ENCODE results near the gene TLX2. TPM values are rescaled to one million over a fixed set of nuclear protein-coding genes. Genes with fewer than 3 reads are reported as not detected.
A peak's percentile ranks its signal among the peaks of the same experiment; 100 is the strongest.

The TLX2 gene
- total and polyA plus RNA-seq, 5 experiments from 2014 or later: not detected

DNA sequence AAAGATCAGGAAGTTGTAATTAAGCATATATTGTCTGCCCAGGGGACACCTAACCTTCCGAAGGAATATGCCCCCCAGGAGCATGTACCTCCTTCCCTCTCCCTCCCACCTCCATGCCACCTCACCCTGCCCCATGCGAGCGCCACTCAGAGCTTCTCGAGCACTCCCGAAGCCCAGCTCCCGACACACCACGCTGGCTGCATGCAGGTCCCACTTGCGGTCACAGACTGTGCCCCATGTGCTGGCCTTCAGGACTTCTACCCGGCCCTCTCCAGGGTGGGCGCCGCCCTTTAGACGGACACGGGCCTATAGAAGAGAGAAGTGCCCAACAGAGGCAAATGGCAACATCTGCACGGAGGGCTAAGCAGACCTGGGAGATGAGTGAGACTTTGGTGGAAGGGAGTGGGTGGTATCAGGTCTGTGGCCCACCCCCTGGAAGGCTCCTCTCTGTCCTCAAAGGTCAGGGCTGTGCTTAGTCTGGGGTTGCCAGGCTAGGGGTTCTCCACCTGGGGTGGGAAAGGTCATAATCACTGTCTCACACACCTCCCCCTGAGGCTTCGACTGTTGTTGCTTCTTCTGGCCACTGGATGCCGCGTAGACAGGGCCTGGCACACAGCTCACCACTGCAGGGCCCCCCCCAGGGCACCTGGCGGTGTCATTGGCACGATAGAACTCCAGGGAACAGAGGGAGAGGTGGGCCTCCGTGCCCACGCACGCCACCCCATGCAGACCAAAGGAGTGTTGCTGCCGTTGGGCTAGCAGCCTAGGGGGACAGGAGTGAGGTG is 22.1 kb downstream of the TLX2 start:
- peaks cover 0 to 10% (median 3%) of the 10 kb centered on the region in 3 donors for H3K36me3 Mint-ChIP-seq
- H3K4me1 Mint-ChIP-seq: peaks cover 11 to 18% (median 15%) of the 10 kb centered on the region in 4 donors
- ATAC-seq: no peak
- no peak overlapping the region for H3K4me3 Mint-ChIP-seq
- H3K27ac Mint-ChIP-seq: no peak overlapping the region
- no peaks in the 10 kb centered on the region for H3K9me3 Mint-ChIP-seq
- no peak for DNase-seq
- H3K27me3 Mint-ChIP-seq: peaks cover 7 to 27% (median 12%) of the 10 kb centered on the region in 5 donors
- POLR2A ChIA-PET: interaction anchor here (1.5 kb wide), 1 partner anchor 13 kb away, joined by 3 read pairs; no protein-coding TSS in a partner anchor

DNA sequence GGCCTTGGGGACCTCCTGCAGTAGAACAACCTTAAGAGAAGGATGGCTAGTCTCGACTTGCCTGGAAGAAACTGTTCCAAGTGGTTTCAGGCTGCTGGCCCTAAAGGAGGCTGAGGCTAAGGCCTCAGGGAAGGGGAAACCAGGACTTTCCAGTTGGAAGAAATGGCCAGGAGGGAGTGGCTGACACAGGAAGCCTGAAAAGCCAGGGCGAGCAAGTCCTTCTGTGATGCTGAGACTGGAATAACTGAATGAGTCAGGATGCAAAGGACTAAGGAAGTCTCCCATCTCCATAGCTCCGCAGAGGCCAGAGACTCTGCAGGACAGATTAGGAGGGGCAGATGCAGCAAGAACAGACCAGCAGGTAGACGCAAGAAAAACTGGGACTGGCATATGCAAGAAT is 22.9 kb downstream of the TLX2 start:
- no peak for ATAC-seq
- POLR2A ChIA-PET: no interaction called here

DNA sequence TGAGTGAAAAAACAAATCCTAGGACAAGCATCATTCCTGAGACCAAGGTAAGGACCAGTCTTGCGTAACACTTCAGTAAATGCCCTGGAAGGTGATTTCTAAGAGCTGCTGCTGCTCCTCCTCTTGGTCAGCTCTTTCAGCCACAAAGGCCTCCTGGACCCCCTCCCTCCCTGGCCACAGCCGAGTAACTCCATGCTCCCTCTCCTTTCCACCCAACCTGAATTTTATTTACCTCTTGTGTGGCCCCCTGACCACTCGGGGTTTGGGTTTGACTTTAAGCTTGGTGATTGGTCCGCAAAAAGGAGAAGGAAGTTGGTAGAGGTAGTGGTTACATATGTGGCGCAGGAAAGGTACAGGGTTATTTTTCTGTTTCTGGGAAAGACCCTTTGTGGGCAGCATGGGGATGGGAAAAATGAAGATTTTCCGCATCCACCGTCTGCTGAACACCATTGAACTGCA is 24.7 kb downstream of the TLX2 start:
- Mint-ChIP-seq H3K4me1 (peaks cover 0 to 8% (median 3%) of the 10 kb centered on the region in 4 donors), H3K9me3 (no peaks in the 10 kb centered on the region), H3K4me3 (peak overlapping the region in 1 of 10 donors; percentile 52), H3K27me3 (peaks cover 16 to 42% (median 22%) of the 10 kb centered on the region in 5 donors), H3K36me3 (peaks cover 0 to 2% (median 2%) of the 10 kb centered on the region in 3 donors), H3K27ac (no peak overlapping the region)
- ATAC-seq: no peak
- POLR2A ChIA-PET: interaction anchor here (0.6 to 1.2 kb wide), 3 partner anchors 9 to 81 kb away, joined by 3 to 4 read pairs (median 3); partner anchors contain the start of genes AUP1, HTRA2 and WBP1
- DNase-seq: no peak

More for the DNA sequence above, 22.9 kb downstream of the TLX2 start:
- no peak for DNase-seq
- Mint-ChIP-seq H3K4me3 (no peak overlapping the region), H3K27me3 (peaks cover 7 to 31% (median 13%) of the 10 kb centered on the region in 5 donors), H3K36me3 (peaks cover 0 to 8% (median 3%) of the 10 kb centered on the region in 3 donors), H3K4me1 (peaks cover 4 to 10% (median 8%) of the 10 kb centered on the region in 4 donors), H3K27ac (no peak overlapping the region), H3K9me3 (no peaks in the 10 kb centered on the region)

DNA sequence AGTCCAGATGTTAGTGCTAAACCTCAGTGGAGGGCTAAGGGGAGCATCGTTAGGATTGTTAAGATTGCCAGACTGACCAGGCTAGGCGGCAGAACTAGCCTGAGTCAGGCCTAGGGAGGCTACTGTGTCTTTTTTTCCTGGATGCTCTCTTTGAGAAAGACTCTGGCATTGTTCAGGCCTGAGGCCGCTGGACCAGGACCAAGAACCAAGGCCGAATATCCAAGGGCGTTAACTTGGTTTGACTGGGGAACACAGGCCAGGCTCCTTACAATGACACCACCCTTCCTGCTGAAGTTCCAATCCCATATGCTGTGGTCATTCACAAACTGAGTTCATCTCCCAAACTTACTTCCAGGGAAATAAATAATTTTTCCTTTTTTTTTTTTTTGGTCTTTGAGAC is 26.0 kb downstream of the TLX2 start:
- Mint-ChIP-seq H3K27ac (no peak overlapping the region), H3K4me1 (peaks cover 0 to 8% (median 3%) of the 10 kb centered on the region in 4 donors), H3K27me3 (peaks cover 19 to 44% (median 22%) of the 10 kb centered on the region in 5 donors), H3K9me3 (no peaks in the 10 kb centered on the region), H3K4me3 (no peak overlapping the region), H3K36me3 (peaks cover 0 to 2% (median 2%) of the 10 kb centered on the region in 3 donors)
- DNase-seq: no peak
- no peak for ATAC-seq
- POLR2A ChIA-PET: interaction anchor here (1.1 kb wide), 1 partner anchor 9 kb away, joined by 3 read pairs; no protein-coding TSS in a partner anchor

DNA sequence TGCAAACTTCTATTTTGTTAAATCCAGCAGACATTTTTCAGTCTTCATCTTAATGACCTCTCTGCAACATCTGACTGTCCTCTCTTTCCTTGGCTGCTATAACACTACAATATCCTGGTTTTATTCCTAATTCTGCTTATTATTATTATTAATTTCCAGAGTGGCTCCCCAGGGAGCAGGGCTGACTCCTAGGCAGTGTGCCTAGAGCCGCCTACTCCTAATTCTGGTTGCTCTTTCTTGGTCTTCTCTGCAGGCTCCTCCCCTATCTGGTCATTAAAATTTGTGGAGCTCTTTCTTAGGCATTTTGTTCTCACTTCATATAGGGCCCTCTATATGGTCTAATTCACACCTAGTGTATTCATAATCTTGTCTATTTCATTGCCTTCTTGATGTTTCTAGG is 28.7 kb downstream of the TLX2 start:
- Mint-ChIP-seq H3K4me1 (peaks cover 0 to 10% (median 1%) of the 10 kb centered on the region in 4 donors), H3K27me3 (peaks cover 30 to 67% (median 33%) of the 10 kb centered on the region in 5 donors), H3K9me3 (no peaks in the 10 kb centered on the region), H3K4me3 (no peak overlapping the region), H3K27ac (no peak overlapping the region), H3K36me3 (peaks cover 0 to 2% (median 2%) of the 10 kb centered on the region in 3 donors)
- POLR2A ChIA-PET: interaction anchor here (1.9 kb wide), 1 partner anchor 14 kb away, joined by 7 read pairs; the partner anchor contains the start of genes AUP1 and HTRA2
- ATAC-seq (no peak), DNase-seq (no peak)

DNA sequence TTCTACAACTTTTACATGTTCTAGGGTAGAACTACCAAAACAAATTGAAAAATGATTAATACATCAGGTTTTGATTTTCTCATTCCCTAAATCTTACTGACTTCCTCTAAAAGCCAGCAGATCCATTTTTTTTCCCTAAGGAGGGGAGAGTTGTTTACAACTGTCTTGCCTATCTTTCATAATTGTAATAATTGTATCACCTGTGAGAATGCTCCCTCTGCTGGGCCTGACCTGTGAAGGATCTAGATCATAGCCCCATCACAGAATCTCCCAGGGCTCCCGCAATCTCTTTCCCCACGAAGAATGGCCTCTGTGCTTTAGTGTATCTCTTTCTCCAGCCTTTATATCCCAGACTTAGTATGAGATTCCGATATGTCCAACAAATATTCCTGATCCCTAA is 30.4 kb downstream of the TLX2 start:
- Mint-ChIP-seq H3K36me3 (peaks cover 2 to 4% (median 2%) of the 10 kb centered on the region in 3 donors), H3K4me1 (peaks cover 0 to 11% (median 11%) of the 10 kb centered on the region in 4 donors), H3K27me3 (peaks cover 33 to 69% (median 36%) of the 10 kb centered on the region in 5 donors), H3K4me3 (no peak overlapping the region), H3K9me3 (no peaks in the 10 kb centered on the region), H3K27ac (peak overlapping the region in 1 of 10 donors; percentile 23)
- DNase-seq (no peak), ATAC-seq (no peak)
- POLR2A ChIA-PET: no interaction called here

DNA sequence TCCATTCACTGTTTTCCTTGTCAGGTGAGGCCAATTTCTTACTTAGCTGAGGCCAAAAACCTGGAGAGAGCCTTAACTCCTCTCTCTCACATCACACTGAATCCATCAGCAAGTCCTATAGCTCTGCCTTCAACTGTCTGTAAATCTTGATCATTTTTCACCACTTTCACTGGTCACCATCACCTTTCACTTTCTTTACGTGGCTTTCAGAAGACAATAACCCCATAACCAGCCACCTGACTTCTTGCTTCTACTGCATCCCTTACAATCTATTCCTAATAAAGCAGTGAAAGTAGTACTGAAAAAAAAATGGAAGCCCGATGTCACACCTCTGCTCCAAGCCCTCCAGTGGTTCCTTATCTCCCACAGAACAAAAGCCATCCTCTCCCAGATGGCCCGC is 31.8 kb downstream of the TLX2 start:
- ATAC-seq (no peak), DNase-seq (no peak)
- POLR2A ChIA-PET: interaction anchor here (1.0 kb wide), 1 partner anchor 24 kb away, joined by 3 read pairs; no protein-coding TSS in a partner anchor
- Mint-ChIP-seq H3K9me3 (no peaks in the 10 kb centered on the region), H3K36me3 (peaks cover 0 to 4% (median 2%) of the 10 kb centered on the region in 3 donors), H3K27me3 (peaks cover 38 to 80% (median 46%) of the 10 kb centered on the region in 5 donors), H3K4me3 (no peak overlapping the region), H3K4me1 (peaks cover 0 to 13% (median 12%) of the 10 kb centered on the region in 4 donors), H3K27ac (no peak overlapping the region)

DNA sequence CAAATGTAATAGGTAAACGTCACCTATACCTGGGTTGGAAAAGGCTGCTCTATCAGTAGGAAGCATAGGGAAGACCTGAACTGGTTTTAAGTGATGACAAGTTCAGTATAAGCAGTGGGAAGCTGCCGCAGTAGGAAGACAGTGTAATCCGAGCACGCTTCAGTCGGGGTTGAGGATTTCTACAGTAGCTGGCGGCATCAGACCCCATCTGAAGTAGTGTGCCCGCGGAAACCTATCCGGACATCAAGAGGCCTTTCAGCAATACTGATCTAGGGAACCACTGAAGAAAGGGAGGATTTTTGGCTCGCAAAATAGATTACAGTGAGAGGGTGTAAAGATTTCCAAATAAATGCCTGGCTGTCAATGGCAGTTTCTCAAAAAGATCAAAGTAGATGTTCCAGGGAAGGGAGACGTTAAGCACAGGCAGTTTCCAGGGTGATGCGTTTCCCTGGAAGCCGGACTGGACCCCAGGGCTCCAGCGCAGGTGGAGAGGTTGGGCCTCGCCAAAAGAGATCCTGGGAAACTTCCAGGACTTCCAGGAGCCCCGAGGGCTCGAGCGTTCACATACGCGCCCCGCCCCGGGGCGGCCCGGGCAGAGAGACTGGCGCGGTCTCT is 34.1 kb downstream of the TLX2 start:
- no peak for DNase-seq
- Mint-ChIP-seq H3K9me3 (no peaks in the 10 kb centered on the region), H3K27ac (peak overlapping the region in 1 of 10 donors; percentile 34), H3K27me3 (peaks cover 35 to 86% (median 48%) of the 10 kb centered on the region in 5 donors), H3K36me3 (peaks cover 0 to 4% (median 0%) of the 10 kb centered on the region in 3 donors), H3K4me3 (peak overlapping the region; percentile 22 to 83 (median 75)), H3K4me1 (peaks cover 4 to 17% (median 13%) of the 10 kb centered on the region in 4 donors)
- POLR2A ChIA-PET: no interaction called here
- no peak for ATAC-seq

DNA sequence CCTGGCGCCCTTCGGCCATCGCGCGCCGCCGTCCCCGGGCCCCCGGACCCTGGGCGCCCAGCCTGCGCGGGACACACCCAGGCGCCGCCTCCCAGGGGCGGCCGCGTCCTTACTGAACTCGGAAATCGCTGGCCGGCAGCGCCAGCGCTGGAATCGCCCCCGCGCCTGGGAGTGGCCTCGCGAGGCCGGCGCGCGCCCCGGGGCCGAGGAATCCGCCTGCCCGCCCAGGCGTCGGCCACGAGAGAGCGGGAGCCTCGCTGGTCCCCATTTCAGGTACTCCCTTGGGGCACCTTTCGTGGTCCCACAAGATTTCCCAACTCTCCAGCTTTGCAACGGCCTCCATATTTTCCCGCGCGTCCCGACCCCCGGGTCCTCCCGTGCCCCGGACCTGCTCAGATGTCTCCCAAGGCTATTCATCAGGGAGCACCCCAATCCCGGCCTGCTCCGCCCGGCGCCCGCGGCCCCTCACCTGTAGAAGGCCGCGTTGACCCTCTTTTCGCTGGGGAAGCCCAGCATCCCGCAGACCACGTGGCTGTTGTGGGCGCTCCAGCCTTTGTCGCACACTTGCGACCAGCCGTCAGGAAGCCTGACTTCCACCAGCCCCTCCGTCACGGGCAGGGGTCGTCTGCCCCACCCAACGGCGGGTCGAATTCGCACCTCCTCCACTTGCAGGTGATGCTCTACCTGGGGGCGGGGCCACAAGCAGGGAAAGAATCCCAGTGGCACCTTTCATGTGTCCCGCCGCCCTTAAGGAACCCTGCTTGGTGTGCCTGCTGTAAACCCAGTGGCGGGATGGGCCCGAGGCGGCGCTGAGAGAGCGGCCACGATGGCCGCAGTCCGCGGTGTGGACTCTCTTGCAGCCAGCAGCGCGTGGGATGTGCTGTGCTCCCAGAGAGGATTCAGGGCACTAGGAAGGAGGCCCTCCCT is 34.9 kb downstream of the TLX2 start:
- POLR2A ChIA-PET: interaction anchor here (1.3 kb wide), 1 partner anchor 13 kb away, joined by 3 read pairs; no protein-coding TSS in a partner anchor
- ATAC-seq: peak; percentile 30 to 70
- no peak overlapping the region for H3K27ac Mint-ChIP-seq
- DNase-seq: no peak
- no peaks in the 10 kb centered on the region for H3K9me3 Mint-ChIP-seq
- peak overlapping the region; percentile 29 to 78 (median 56) for H3K4me3 Mint-ChIP-seq
- H3K4me1 Mint-ChIP-seq: peaks cover 6 to 19% (median 14%) of the 10 kb centered on the region in 4 donors
- H3K36me3 Mint-ChIP-seq: peaks cover 0 to 4% (median 0%) of the 10 kb centered on the region in 3 donors
- peaks cover 34 to 84% (median 48%) of the 10 kb centered on the region in 5 donors for H3K27me3 Mint-ChIP-seq

DNA sequence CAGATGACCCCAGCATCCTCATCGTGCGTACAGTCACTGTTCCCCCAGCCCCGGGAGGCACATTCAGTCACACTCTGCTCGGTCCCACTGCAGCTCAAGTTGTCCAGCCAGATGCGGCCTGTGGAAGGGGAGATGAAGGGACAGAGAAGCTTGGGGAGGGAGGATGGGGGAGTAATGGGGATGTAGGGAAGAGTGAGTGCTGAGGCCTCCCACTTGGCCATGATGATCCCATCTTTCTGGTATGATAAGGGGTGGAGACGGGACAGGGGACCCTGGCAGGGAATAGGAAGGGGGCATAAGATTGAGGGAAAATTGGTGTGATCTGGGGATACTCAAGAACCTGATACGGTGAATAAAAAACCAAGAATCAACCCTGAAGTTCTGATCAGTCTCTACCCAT is 36.0 kb downstream of the TLX2 start:
- H3K4me1 Mint-ChIP-seq: peaks cover 6 to 25% (median 18%) of the 10 kb centered on the region in 4 donors
- H3K27ac Mint-ChIP-seq: peak overlapping the region in 2 of 10 donors; percentile 11 to 43
- peak overlapping the region in 4 of 10 donors; percentile 29 to 57 (median 36) for H3K4me3 Mint-ChIP-seq
- ATAC-seq (no peak), DNase-seq (no peak)
- H3K9me3 Mint-ChIP-seq: no peaks in the 10 kb centered on the region
- peaks cover 32 to 74% (median 48%) of the 10 kb centered on the region in 5 donors for H3K27me3 Mint-ChIP-seq
- POLR2A ChIA-PET: interaction anchor here (1.3 kb wide), 1 partner anchor 14 kb away, joined by 3 read pairs; no protein-coding TSS in a partner anchor
- peaks cover 0 to 4% (median 0%) of the 10 kb centered on the region in 3 donors for H3K36me3 Mint-ChIP-seq

DNA sequence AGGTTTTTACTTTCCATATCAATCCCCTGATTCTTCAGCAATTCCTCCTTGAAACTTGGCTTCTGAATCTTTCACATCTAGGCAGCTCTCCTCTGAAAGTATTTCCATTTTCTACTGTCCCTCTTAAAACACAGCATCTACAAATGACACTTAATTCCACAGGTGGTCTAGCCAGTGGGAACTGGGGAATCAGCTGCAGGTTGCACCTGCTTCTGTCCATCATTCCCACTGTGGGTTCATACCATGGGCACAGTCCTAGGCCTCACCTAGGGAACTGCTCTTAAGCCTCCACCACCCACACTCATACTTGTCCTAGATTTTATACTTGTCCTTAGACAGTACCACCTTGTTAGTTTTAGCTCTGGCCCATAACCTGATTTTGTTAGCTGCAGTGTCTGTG is 37.3 kb downstream of the TLX2 start:
- no peak overlapping the region for H3K27ac Mint-ChIP-seq
- peaks cover 0 to 4% (median 0%) of the 10 kb centered on the region in 3 donors for H3K36me3 Mint-ChIP-seq
- DNase-seq (no peak), ATAC-seq (no peak)
- H3K4me1 Mint-ChIP-seq: peaks cover 10 to 34% (median 27%) of the 10 kb centered on the region in 4 donors
- POLR2A ChIA-PET: no interaction called here
- peak overlapping the region in 1 of 10 donors; percentile 29 for H3K4me3 Mint-ChIP-seq
- no peaks in the 10 kb centered on the region for H3K9me3 Mint-ChIP-seq
- peaks cover 28 to 61% (median 38%) of the 10 kb centered on the region in 5 donors for H3K27me3 Mint-ChIP-seq
